Mucosa of stomach (tissue), 1 donor: ENCODE results near the gene SPATA13.
"Not testable (repeated sequence)": the region's sequence is repeated elsewhere in the genome, so short reads cannot be mapped to it uniquely, and the experiment has no call there.

Experiments
- H3K27me3 ChIP-seq: one replicate; pipeline ENCODE4 v1.7.0; 2013; ENCODE audit warnings: mild to moderate bottlenecking, low read length; ENCODE audit not compliant: control insufficient read depth, insufficient read depth
- H3K36me3 ChIP-seq: one replicate; pipeline ENCODE4 v1.7.0; 2013; ENCODE audit warnings: low read length; ENCODE audit not compliant: control insufficient read depth, insufficient read depth
- H3K4me1 ChIP-seq: one replicate; pipeline ENCODE4 v1.7.0; 2013; ENCODE audit warnings: mild to moderate bottlenecking, low read length; ENCODE audit not compliant: control insufficient read depth, insufficient read depth
- H3K4me3 ChIP-seq: one replicate; pipeline ENCODE4 v1.7.0; 2013; ENCODE audit warnings: low read length
- H3K9ac ChIP-seq: one replicate; pipeline ENCODE4 v1.7.0; 2013; ENCODE audit warnings: mild to moderate bottlenecking, low read length, moderate library complexity
- H3K9me3 ChIP-seq: one replicate; pipeline ENCODE4 v1.7.0; 2013; ENCODE audit warnings: mild to moderate bottlenecking, low read length, moderate library complexity; ENCODE audit not compliant: control insufficient read depth
- donor health status: Pancreatic carcinoma.

The SPATA13 gene

GRCh38 chr13:24306632-24307031, 146.1 kb downstream of the SPATA13 start:
- no peaks in the 10 kb centered on the region for H3K27me3 ChIP-seq
- H3K4me1 ChIP-seq = peaks cover 23% of the 10 kb centered on the region
- no peak overlapping the region for H3K4me3 ChIP-seq
- no peaks in the 10 kb centered on the region for H3K36me3 ChIP-seq
- H3K9ac ChIP-seq = no peak overlapping the region
- no peaks in the 10 kb centered on the region for H3K9me3 ChIP-seq

DNA sequence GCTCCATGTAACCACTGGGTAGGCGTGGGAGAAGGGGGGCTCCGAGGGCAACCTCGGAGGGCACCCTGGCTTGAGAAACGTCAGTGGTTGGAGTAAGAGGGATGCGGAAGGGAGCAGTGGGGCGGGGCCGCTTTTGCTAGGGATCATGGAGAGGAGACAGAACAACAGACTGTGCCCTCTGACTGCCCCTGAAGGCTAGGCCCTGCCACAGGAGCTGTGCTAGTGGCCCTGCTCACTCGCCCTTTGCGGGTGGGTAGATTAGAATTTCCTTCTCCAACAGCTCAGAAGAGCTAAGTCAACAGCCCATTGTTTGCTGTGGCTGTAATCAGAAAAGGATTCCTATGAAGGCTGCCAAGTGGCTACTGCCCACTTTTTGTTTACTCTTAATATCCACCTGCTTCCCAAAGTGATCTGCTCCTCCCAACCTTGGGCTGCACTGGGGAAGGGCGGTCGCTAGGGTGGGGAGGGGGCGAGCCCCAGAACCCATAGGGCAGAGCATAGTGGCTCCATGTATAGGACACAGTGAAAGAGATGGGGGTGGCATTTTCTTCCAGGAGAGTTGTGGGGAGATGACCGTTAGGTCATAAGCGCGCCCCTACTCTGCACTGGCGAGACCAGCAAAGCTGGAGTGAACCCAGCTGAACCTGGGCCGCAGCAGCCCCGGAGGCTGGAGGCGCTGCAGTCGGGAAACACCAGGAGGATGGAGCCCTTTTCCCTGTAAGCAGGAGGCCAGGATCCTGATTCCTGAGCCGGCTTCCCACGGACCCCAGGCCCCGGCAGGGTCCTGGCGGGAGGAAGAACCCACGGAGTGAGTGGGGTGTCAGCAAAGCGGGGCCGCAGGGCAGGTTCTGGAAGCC, 146.9 kb downstream of the SPATA13 start:
- H3K4me3 ChIP-seq = no peak overlapping the region
- no peaks in the 10 kb centered on the region for H3K9me3 ChIP-seq
- no peaks in the 10 kb centered on the region for H3K36me3 ChIP-seq
- no peak overlapping the region for H3K9ac ChIP-seq
- H3K27me3 ChIP-seq = no peaks in the 10 kb centered on the region
- H3K4me1 ChIP-seq = peaks cover 23% of the 10 kb centered on the region

GRCh38 chr13:24308068-24308445, 147.5 kb downstream of the SPATA13 start:
- H3K9ac ChIP-seq = no peak overlapping the region
- H3K4me1 ChIP-seq = peaks cover 23% of the 10 kb centered on the region
- H3K4me3 ChIP-seq = no peak overlapping the region
- no peaks in the 10 kb centered on the region for H3K27me3 ChIP-seq
- no peaks in the 10 kb centered on the region for H3K36me3 ChIP-seq
- no peaks in the 10 kb centered on the region for H3K9me3 ChIP-seq

DNA sequence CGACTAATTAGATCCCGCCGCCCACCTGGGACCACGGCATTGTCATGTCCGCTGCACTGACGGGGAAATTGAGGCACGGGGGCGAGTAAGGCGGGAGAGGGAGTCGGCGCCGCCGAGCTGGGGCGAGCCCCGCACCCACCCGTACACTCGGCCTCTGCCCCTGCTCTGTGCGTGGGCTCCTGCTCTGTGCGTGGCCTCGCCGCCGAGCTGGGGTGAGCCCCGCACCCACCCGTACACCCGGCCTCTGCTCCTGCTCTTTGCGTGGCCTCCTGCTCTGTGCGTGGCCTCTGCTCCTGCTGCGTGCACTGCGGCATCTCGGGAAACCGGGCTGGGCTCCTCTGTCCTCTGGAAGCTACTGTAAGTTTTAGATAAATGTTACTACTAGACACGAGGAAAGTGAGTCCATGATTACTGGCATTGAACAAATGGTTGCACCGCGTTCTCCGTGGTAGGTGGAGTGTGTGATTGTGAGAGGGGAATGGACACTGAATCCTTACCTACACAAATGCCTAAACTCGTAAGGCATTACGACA, 148.0 kb downstream of the SPATA13 start:
- H3K27me3 ChIP-seq = no peaks in the 10 kb centered on the region

DNA sequence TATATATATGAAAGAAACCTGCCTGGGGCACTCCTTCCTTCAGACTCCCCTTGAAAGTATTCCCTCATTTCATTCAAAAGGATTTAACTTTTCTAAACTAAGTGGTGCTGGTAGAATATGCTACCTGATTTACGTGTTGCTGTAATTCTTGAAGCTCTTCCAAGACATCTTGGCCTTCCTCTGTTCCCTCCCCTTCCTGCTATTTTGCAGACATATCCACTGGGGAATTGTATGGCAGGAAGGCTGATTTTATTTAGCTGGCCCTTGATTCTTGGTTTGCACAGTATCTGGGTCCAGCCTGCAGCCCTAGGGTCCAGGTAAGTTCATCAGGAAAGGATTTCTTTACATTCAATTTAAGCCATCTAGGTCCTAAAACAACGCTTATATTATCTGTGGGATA, 148.8 kb downstream of the SPATA13 start, which contains the start of gene C1QTNF9:
Gene C1QTNF9 (plus strand): TSS at position 281 of the 400 bp plus-strand sequence. CDS start 6,424 bp downstream, outside the sequence.
- H3K4me1 ChIP-seq = peaks cover 23% of the 10 kb centered on the region
- not testable (repeated sequence) for H3K27me3 ChIP-seq, H3K4me3 ChIP-seq, H3K36me3 ChIP-seq, H3K9me3 ChIP-seq, H3K9ac ChIP-seq

More for the DNA sequence above, 148.0 kb downstream of the SPATA13 start:
- Histone ChIP-seq H3K9me3 (no peaks in the 10 kb centered on the region), H3K4me1 (peaks cover 23% of the 10 kb centered on the region), H3K36me3 (no peaks in the 10 kb centered on the region), H3K9ac (no peak overlapping the region), H3K4me3 (no peak overlapping the region)

DNA sequence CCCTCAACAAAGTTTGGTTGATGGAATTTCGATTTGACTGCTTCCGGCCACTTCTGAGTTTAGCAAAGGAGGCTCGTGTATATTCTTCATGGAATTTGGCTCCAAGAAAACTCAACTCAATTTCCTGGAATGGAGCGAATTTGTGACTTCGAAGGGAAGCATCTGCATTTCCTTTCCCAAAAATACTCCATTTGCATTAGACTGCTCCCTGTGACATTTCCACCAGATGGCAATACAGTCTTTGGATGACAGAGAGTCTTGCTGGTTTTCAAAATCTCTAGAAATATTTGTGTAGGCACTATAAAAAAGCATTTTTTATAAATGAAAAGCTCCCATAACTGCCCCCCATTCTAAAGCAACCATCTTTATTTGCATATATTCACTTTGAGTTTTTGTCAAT, 152.9 kb downstream of the SPATA13 start:
- H3K27me3 ChIP-seq = no peaks in the 10 kb centered on the region
- no peaks in the 10 kb centered on the region for H3K9me3 ChIP-seq
- H3K9ac ChIP-seq = no peak overlapping the region
- H3K36me3 ChIP-seq = no peaks in the 10 kb centered on the region
- no peaks in the 10 kb centered on the region for H3K4me1 ChIP-seq
- no peak overlapping the region for H3K4me3 ChIP-seq

GRCh38 chr13:24317835-24318234, 157.3 kb downstream of the SPATA13 start:
- not testable (repeated sequence) for H3K4me3 ChIP-seq, H3K36me3 ChIP-seq, H3K9me3 ChIP-seq, H3K9ac ChIP-seq, H3K4me1 ChIP-seq, H3K27me3 ChIP-seq

DNA sequence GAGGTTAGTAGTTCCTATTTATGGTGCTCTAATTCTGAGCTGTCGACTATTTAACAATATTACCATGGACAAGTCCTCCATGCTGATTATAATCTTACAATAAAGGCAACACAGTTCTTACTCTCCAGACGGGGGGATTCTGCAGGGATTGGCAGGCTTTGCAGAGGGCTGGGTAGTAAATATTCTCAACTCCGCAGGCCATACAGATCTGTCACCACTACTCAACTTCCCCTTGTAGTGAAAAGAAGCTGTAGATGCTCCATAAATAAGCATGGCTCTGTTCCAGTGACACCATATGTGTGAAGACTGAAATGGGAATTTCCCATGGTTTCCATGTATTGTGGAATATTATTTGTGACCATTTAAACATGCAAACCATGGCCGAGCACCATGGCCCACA, 158.4 kb downstream of the SPATA13 start:
- H3K9ac ChIP-seq, H3K4me3 ChIP-seq, H3K27me3 ChIP-seq, H3K9me3 ChIP-seq, H3K4me1 ChIP-seq, H3K36me3 ChIP-seq: not testable (repeated sequence)

- H3K9ac ChIP-seq, H3K36me3 ChIP-seq, H3K9me3 ChIP-seq: not testable (repeated sequence)
Measured at GRCh38 chr13:24319641-24320040, 159.1 kb downstream of the SPATA13 start.

DNA sequence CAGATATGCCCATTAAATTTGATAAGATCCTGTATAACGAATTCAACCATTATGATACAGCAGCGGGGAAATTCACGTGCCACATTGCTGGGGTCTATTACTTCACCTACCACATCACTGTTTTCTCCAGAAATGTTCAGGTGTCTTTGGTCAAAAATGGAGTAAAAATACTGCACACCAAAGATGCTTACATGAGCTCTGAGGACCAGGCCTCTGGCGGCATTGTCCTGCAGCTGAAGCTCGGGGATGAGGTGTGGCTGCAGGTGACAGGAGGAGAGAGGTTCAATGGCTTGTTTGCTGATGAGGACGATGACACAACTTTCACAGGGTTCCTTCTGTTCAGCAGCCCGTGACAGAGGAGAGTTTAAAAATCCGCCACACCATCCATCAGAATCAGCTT, 160.9 kb downstream of the SPATA13 start:
- H3K4me3 ChIP-seq, H3K27me3 ChIP-seq, H3K9me3 ChIP-seq, H3K9ac ChIP-seq, H3K36me3 ChIP-seq, H3K4me1 ChIP-seq: not testable (repeated sequence)

More at GRCh38 chr13:24319641-24320040, 159.1 kb downstream of the SPATA13 start:
- H3K4me3 ChIP-seq, H3K4me1 ChIP-seq, H3K27me3 ChIP-seq: not testable (repeated sequence)

GRCh38 chr13:24322470-24322869, 161.9 kb downstream of the SPATA13 start:
- H3K9me3 ChIP-seq, H3K9ac ChIP-seq, H3K27me3 ChIP-seq, H3K4me1 ChIP-seq, H3K36me3 ChIP-seq, H3K4me3 ChIP-seq: not testable (repeated sequence)

DNA sequence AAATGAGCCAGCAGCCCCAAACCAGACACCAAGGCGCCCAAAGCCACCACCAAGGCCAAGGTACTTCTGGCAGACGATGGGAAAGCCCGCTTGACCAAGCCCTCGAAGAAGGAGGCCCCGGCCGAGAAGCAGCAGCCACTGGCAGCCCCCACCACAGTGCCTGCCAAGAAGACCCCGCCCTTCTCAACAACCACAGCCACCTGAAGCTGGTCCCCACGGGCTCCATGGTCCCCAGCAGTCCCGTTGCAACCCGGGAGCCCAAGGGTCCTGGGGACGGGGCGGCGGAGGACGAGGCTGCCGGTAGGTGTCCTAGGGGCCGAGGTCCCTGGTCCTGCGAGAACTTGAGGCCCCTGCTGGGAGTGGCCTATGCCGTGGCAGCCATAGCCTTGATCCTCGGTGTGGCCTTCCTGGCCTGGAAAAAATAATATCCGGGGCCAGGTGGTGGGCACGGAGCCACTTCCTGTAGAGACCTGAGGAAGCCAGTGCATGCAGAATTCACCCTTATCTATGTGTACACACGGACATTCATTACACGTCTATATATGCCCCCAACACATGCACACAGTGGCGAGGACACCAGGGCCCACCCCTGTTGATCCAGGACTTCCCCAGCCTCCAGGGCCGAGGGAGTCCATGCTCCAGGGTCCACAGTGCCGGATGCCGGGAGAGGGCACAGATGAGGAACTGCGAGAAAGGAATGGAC, 162.7 kb downstream of the SPATA13 start:
- H3K27me3 ChIP-seq = no peaks in the 10 kb centered on the region
- no peaks in the 10 kb centered on the region for H3K36me3 ChIP-seq
- peaks cover 4% of the 10 kb centered on the region for H3K4me1 ChIP-seq
- H3K9ac ChIP-seq = no peak overlapping the region
- no peaks in the 10 kb centered on the region for H3K9me3 ChIP-seq
- no peak overlapping the region for H3K4me3 ChIP-seq
